Measurements from ENCODE around the gene LHFPL6.

LHFPL6 gene

DNA sequence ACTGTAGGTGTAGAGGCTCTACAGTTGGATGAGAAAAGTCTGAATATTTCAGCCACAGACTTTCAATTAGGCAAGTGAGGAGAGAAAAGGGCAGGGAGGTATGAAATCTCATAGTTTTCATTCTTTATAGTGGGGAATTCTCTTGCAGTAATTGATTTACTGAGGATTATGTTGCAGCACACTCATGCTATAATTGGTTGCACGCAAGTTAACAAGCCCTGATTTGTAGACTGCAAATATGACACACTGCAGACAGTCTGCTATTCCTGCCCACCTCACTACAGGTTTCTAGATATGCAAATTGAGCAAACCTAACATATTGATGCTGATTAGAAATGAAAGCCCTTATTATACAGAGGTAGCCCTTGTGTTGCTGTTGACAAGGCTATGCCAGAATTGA is 139.4 kb downstream of the LHFPL6 start:
- no peak for DNase-seq (ENCODE audit: low read depth in 2 of 2)

DNA sequence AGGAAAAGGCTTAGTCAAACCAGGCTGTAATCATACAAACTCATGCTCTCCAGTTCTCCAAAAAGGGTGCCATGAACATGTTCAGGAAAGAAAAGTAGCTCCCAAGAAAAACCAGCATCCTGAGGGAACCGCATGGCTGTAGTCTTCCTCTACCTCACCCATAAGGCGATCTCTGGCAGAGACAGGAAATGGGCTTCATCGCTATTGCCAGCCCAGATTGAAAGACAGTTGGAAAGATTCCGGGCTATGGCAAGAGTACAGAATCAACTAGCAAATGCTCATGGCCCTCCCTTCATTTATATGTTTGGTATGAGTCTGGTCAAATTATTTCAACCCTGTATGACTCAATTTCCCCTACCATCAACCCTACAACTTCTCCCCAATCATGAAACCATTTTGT is 140.1 kb downstream of the LHFPL6 start:
- DNase-seq (ENCODE audit: low read depth in 2 of 2): no peak

DNA sequence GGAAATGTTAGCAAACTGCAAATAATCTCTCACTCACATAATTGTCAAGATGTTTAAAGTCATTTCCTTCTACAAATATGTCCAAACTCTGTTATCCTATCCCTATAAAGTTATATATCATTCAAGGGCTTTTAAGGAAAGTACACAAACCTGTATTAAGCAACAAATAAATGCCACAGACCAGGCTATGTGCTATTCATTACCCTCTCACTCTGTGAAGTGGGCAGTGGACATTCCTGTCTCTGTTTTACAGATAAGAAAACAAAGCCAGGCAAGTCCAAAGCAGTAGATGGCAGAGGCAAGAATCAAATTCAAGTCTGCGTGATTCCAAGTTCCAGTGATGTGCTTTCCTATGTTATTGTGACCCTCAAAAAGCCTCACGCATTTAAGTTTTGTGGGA is 140.6 kb downstream of the LHFPL6 start:
- no peak for DNase-seq (ENCODE audit: low read depth in 2 of 2)

DNA sequence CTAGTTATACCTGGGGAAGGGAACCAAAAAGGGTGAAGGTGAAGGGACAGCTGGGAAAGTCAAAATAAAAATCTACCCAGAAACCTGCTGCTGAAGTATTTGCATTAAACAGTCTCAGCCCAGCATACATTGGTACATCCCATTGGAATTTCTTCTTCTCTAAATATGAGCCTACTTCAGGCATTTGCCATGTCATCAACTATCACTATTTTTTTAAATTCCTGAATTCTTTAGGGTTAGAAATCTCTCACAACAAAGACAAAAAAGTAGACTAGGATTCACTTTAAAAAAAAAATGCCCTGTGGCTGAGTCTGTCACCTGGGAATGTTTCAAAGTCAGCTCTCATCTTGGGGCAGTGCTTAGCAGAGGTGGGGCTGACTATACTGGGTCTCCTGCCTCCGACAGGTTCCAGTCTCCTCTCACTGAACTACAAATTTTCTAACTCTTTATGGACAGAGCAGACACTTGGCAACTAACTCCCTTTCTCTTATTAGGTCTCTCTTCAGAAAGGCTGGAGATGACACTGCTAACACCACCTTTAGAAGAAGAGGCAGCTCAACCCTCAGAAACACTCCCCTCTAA is 141.2 kb downstream of the LHFPL6 start:
- DNase-seq (ENCODE audit: low read depth in 2 of 2): no peak

DNA sequence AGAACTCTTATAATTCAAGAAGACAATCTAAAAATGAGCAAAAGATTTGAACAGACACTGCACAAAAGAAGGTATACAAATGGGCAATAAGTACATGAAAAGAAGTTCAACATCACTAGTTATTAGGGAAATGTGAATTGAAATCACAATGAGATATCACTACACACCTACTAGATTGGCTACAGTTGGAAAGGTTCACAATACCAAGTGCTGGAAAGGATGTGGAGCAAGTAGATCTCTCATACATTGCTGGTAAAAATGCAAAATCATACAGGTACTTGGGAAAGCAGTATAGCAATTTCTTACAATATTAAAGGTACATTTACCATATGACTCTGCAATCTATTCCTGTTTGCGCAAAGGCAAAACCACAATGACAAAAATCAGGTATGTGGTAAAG is 145.7 kb downstream of the LHFPL6 start:
- no peak for DNase-seq (ENCODE audit: low read depth in 2 of 2)

- DNase-seq (ENCODE audit: low read depth in 2 of 2): no peak
Observed at GRCh38 chr13:39455521-39456175, 147.3 kb downstream of the LHFPL6 start.

DNA sequence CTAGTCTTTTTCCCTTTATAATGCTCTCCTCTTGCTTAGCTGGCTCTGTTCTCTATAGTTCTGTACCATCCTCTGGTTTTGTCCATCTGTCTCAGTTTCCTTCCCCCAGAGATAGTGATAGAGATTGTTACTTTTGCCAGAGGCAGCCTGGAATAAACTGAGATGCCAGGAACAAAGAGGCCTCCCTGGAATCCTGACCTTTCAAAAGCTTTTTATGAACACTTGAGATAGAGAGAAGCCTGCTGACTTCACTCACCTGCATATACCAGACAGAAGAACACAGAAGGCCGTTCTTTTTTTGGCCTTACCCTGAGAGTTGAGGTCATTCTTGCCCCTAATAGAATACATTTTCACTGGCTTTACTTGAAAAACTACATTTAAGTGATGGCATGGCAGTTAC is 150.2 kb downstream of the LHFPL6 start:
- DNase-seq (ENCODE audit: low read depth in 2 of 2): no peak

DNA sequence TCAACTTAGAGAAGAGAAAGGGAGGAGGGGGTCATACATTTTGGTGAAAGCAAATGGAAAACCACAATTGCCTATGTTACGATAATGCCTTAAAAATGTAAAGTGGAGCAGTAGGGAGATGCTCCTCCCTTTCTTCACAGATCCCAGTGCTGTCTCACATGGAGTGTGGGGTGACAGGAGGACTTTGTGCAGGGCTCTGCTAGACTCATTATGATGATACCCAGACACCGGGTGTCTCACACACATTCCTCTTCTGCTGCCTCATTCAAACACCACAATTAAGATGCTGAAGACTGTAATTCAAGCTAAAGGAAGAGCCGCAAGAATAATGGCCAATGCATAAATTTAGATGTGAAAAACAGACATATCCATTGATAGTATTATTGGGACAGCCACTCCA is 150.6 kb downstream of the LHFPL6 start:
- no peak for DNase-seq (ENCODE audit: low read depth in 2 of 2)

GRCh38 chr13:39451860-39452301 is 151.1 kb downstream of the LHFPL6 start:
- DNase-seq (ENCODE audit: low read depth in 2 of 2): no peak

GRCh38 chr13:39451301-39451700 is 151.7 kb downstream of the LHFPL6 start:
- DNase-seq (ENCODE audit: low read depth in 2 of 2): no peak

- no peak for DNase-seq (ENCODE audit: low read depth in 2 of 2)
Observed at GRCh38 chr13:39450176-39450575, 152.8 kb downstream of the LHFPL6 start.

DNA sequence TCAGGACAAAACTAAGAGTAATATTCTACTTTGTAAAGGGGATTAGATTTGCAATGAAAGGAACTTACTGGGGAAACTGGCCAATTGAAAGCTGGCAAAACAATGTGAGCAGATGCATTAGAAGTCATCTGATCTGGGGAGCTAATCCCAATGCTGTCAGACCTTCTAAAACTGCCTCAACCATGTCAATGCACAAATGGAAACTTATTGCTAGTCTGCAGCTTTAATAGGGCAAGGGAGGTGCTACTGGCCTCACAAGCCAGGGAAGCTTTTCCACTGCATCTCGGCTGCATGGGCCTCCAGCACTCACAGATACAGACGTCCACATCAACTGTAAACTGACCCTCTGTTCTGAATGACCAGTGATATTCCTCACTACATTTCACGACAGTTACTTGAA is 154.2 kb downstream of the LHFPL6 start:
- DNase-seq (ENCODE audit: low read depth in 2 of 2): no peak

- no peak for DNase-seq (ENCODE audit: low read depth in 2 of 2)
Observed at GRCh38 chr13:39446865-39447264, 156.1 kb downstream of the LHFPL6 start.

GRCh38 chr13:39444866-39445265 is 158.1 kb downstream of the LHFPL6 start:
- DNase-seq (ENCODE audit: low read depth in 2 of 2): no peak

DNA sequence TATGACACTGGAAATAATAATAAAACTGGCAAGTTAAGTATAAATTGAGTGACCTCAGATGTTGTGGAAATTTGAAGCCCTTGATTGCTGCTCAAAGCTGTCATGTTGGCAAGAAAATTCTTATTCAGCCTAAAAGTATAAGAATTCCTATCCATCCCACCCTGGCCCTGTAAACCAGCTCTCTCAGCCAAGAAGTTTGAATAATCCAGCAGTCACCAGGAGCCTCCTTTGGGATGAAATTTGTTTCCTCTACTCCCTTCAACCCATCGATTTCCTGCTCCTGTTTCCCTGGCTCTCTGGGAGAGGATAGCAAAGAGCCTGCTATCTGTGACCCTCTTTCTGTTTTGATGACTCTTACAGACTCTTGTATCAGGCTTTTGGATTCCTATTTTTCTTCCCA is 169.3 kb downstream of the LHFPL6 start:
- no peak for DNase-seq (ENCODE audit: low read depth in 2 of 2)

- DNase-seq (ENCODE audit: low read depth in 2 of 2): no peak
Observed at GRCh38 chr13:39432196-39432595, 170.8 kb downstream of the LHFPL6 start.

DNA sequence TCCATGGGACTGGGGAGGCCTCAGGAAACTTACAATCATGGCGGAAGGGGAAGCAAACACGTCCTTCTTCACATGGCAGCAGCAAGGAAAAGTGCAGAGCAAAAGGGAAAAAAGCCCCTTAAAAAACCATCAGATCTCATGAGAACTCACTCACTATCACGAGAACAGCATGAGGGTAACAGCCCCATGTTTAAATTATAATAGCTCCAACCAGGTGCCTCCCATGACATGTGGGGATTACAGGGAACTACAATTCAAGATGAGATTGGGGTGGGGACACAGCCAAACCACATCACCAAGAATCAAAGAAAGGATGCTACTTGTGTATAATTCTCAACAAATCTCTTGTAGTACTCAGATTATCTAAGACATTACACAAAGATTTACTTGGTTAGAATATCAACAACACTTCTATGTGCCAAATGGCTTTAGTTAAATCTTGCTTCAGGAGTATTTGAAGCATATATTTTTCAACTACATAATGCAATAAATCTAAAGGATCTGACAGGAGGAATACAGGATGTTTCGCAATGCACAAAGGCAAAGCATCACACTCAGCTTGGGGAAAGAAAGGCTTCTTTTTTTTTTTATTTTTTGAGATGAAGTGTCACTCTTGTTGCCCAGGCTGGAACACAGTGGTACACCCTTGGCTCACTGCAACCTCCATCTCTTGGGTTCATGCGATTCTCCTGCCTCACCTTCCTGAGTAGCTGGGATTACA is 180.0 kb downstream of the LHFPL6 start:
- DNase-seq (ENCODE audit: low read depth in 2 of 2): no peak

- no peak for DNase-seq (ENCODE audit: low read depth in 2 of 2)
Observed at GRCh38 chr13:39419876-39420275, 183.1 kb downstream of the LHFPL6 start.

DNA sequence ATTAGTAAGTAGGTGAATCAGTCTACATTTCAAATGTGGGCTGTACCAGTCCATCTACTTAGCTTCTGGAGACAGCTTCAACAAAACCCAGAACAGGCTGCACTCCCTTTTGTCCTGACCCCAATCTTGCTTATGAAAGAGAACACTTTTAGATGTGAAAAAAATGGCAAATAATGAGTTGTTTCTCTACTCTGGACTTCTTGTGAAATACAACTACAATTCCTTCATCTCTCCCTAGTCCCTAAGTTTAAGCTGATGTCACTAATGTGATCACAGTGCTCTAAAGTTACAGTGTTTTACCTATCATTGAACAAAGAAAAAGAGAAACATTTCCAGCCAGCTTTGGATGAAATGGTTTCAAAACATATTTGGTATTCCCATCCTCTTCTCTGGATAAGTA is 183.9 kb downstream of the LHFPL6 start:
- DNase-seq (ENCODE audit: low read depth in 2 of 2): no peak

DNA sequence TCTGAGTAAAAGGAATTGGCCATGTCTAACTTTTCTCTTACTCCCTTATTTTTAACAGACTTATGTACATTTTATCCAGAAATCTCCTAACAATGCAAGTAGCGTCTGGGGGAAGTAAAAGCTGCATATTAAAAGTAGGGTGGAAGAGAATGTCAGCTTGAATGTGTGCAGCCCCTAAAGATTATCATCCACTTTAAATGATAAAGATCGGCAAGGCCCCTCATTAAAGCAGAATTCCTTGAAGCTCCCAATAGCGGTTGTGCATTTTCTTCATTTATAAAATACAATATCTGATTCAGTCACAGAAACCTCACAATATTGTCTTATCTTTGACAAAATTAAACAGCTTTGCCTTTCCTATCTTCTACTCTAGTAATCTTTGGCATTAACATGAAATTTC is 184.6 kb downstream of the LHFPL6 start:
- no peak for DNase-seq (ENCODE audit: low read depth in 2 of 2)

DNA sequence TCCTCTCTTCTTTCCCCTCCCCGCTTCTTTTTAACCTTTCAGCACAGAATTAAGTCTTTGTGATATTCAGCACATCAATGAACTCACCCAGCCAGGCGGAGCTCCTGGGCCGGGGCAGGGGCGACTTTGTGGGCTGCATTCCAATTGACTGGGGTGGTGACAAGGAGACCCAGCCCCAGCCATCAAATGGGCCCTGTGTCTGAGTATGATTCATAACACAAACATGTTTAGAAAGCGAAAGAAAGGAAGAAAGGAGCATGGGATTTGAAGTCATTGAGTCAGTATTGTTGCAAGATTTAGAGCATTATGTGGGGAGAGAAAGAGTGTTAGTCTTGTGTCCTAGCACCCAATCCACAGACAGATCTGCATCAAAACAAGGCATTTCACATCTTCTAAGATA is 185.3 kb downstream of the LHFPL6 start:
- no peak for DNase-seq (ENCODE audit: low read depth in 2 of 2)

GRCh38 chr13:39417131-39417530 is 185.9 kb downstream of the LHFPL6 start:
- DNase-seq (ENCODE audit: low read depth in 2 of 2): no peak

Data from stimulated activated CD4-positive, alpha-beta T cell treated with anti-CD3 and anti-CD28 coated beads, Interleukin-1b, Interleukin-23, amount 100 ng/mL, for 1 hour (primary cell).